ENCODE data around the gene KCNN1.
"Not testable (repeated sequence)": the region's sequence is repeated elsewhere in the genome, so short reads cannot be mapped to it uniquely, and the experiment has no call there.

The KCNN1 gene

DNA sequence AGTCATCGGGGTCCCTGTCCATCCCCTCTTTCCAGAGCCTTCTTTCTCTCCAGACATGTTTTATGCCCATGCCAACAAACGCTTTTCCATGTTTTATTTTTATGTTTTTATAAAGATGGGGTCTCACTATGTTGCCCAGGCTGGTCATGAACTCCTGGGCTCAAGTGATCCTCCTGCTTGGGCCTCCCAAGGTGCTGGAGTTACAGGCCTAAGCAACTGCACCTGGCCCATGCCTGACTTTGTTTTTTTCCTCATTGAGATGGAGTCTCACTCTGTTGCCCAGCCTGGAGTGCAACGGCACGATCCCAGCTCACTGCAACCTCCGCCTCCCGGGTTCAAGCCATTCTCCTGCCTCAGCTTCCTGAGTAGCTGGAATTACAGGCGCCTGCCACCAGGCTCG, 19.7 kb downstream of the KCNN1 start:
- H3K14ac ChIP-seq (ENCODE audit: low read length in 2 of 2): not testable (repeated sequence)

DNA sequence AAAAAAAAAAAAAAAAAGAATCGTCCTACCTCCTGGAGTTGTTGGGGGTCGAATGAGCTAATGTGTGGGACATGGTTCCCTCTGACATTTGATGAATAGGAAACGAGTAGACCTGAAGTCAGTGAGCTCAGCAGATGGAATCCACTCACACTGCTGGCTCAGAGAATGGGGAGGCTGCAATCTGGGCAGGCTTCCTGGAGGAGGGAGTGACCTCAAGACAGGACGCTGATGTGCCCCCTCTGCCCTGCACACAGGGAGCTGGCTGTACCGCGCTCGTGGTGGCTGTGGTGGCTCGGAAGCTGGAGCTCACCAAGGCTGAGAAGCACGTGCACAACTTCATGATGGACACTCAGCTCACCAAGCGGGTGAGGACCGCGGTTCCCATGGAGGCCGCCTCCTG, 21.3 kb downstream of the KCNN1 start:
- H2BK120ac ChIP-seq (ENCODE audit: low read depth, low read length): no peak overlapping the region
- no peak overlapping the region for H3K9ac ChIP-seq (ENCODE audit: low read length)
- H3K4me1 ChIP-seq (ENCODE audit: control insufficient read depth, insufficient read depth, low read depth, low read length): no peaks in the 10 kb centered on the region
- no peak overlapping the region for H4K91ac ChIP-seq (ENCODE audit: low read length)
- no peak for DNase-seq
- H3K9me3 ChIP-seq (ENCODE audit: control insufficient read depth, low read length): no peaks in the 10 kb centered on the region
- H4K8ac ChIP-seq (ENCODE audit: low read length): no peak overlapping the region
- H2BK12ac ChIP-seq (ENCODE audit: low read length in 2 of 2): no peak overlapping the region
- 91% methylated on average over 13 of the region's 13 CpGs for WGBS
- H2BK15ac ChIP-seq (ENCODE audit: low read depth, poor library complexity, severe bottlenecking): no peak overlapping the region
- H3K79me1 ChIP-seq (replicated peaks; ENCODE audit: low read length, poor library complexity, severe bottlenecking): no peaks in the 10 kb centered on the region
- H2BK5ac ChIP-seq (ENCODE audit: low read depth, low read length, poor library complexity, severe bottlenecking): no peak overlapping the region
- H3K4ac ChIP-seq (ENCODE audit: low read depth in 1 of 2, low read length in 2 of 2): no peak overlapping the region
- no peaks in the 10 kb centered on the region for H3K27me3 ChIP-seq (ENCODE audit: control insufficient read depth in 1 of 2, insufficient read depth in 1 of 2, low read length in 2 of 2)
- no peak overlapping the region for H3K27ac ChIP-seq (ENCODE audit: low read length, poor library complexity, severe bottlenecking)
- no peak overlapping the region for H3K23ac ChIP-seq (ENCODE audit: low read length in 2 of 2)
- H2AK5ac ChIP-seq (ENCODE audit: low read length, severe bottlenecking): no peak overlapping the region
- H3K4me3 ChIP-seq (ENCODE audit: insufficient read depth in 1 of 2, low read depth in 1 of 2, low read length in 2 of 2): no peak overlapping the region
- no peak overlapping the region for H3K18ac ChIP-seq (ENCODE audit: low read depth in 1 of 2, low read length in 2 of 2)
- no peak overlapping the region for H2AFZ ChIP-seq (ENCODE audit: low read depth, low read length)
- H3K36me3 ChIP-seq (ENCODE audit: control insufficient read depth in 1 of 2, insufficient read depth in 2 of 2, low read depth in 1 of 2, low read length in 2 of 2): no peaks in the 10 kb centered on the region
- H3K4me2 ChIP-seq (ENCODE audit: low read length, poor library complexity, severe bottlenecking): no peak overlapping the region
- no peak overlapping the region for H3K14ac ChIP-seq (ENCODE audit: low read length in 2 of 2)

More for the DNA sequence above, 19.7 kb downstream of the KCNN1 start:
- H4K91ac ChIP-seq (ENCODE audit: low read length); H3K23ac ChIP-seq (ENCODE audit: low read length in 2 of 2); H2BK5ac ChIP-seq (ENCODE audit: low read depth, low read length, poor library complexity, severe bottlenecking); H3K79me1 ChIP-seq (replicated peaks; ENCODE audit: low read length, poor library complexity, severe bottlenecking); H4K8ac ChIP-seq (ENCODE audit: low read length); H3K9ac ChIP-seq (ENCODE audit: low read length); DNase-seq; H3K27ac ChIP-seq (ENCODE audit: low read length, poor library complexity, severe bottlenecking); H3K18ac ChIP-seq (ENCODE audit: low read depth in 1 of 2, low read length in 2 of 2); H3K4me1 ChIP-seq (ENCODE audit: control insufficient read depth, insufficient read depth, low read depth, low read length); H2AK5ac ChIP-seq (ENCODE audit: low read length, severe bottlenecking); H3K27me3 ChIP-seq (ENCODE audit: control insufficient read depth in 1 of 2, insufficient read depth in 1 of 2, low read length in 2 of 2); H2BK15ac ChIP-seq (ENCODE audit: low read depth, poor library complexity, severe bottlenecking); H3K4ac ChIP-seq (ENCODE audit: low read depth in 1 of 2, low read length in 2 of 2); H2BK120ac ChIP-seq (ENCODE audit: low read depth, low read length); H3K36me3 ChIP-seq (ENCODE audit: control insufficient read depth in 1 of 2, insufficient read depth in 2 of 2, low read depth in 1 of 2, low read length in 2 of 2); H3K9me3 ChIP-seq (ENCODE audit: control insufficient read depth, low read length); H2AFZ ChIP-seq (ENCODE audit: low read depth, low read length); H3K4me2 ChIP-seq (ENCODE audit: low read length, poor library complexity, severe bottlenecking); H3K4me3 ChIP-seq (ENCODE audit: insufficient read depth in 1 of 2, low read depth in 1 of 2, low read length in 2 of 2); H2BK12ac ChIP-seq (ENCODE audit: low read length in 2 of 2): not testable (repeated sequence)
- WGBS: 81% methylated on average over 8 of the region's 8 CpGs

DNA sequence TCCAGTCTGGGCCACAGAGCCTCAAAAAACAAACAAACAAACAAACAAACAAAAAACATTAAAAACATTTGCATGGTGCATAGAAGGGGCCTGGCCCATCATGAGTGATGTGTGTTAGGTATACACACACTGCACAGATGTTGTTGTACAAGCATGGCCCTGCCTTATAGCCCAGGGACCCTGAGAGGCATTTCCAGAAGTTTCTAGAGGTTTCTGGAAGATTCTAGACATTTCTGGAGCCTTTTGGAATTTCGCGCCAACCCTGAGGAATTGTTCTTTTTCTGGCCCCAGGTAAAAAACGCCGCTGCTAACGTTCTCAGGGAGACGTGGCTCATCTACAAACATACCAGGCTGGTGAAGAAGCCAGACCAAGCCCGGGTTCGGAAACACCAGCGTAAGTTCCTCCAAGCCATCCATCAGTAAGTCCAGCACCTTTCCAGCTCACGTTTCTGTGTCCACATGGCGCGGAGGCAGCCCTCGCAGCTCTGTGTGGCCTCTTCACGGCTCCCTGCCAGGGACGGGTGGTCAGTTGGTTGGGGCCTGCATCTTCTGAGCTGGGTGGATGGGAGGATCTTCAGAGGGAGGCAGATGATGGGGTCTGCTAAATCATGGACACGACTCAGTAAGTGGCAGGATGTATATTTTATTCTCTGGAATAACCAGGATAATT, 22.7 kb downstream of the KCNN1 start:
- Histone ChIP-seq H3K27me3 (ENCODE audit: control insufficient read depth in 1 of 2, insufficient read depth in 1 of 2, low read length in 2 of 2) (no peaks in the 10 kb centered on the region), H2AK5ac (ENCODE audit: low read length, severe bottlenecking) (no peak overlapping the region), H3K79me1 (replicated peaks; ENCODE audit: low read length, poor library complexity, severe bottlenecking) (no peaks in the 10 kb centered on the region), H3K23ac (ENCODE audit: low read length in 2 of 2) (no peak overlapping the region), H3K9ac (ENCODE audit: low read length) (no peak overlapping the region), H3K18ac (ENCODE audit: low read depth in 1 of 2, low read length in 2 of 2) (no peak overlapping the region), H3K4ac (ENCODE audit: low read depth in 1 of 2, low read length in 2 of 2) (no peak overlapping the region), H2BK12ac (ENCODE audit: low read length in 2 of 2) (no peak overlapping the region), H3K14ac (ENCODE audit: low read length in 2 of 2) (no peak overlapping the region), H2BK5ac (ENCODE audit: low read depth, low read length, poor library complexity, severe bottlenecking) (no peak overlapping the region), H2BK15ac (ENCODE audit: low read depth, poor library complexity, severe bottlenecking) (no peak overlapping the region), H4K8ac (ENCODE audit: low read length) (no peak overlapping the region), H3K4me2 (ENCODE audit: low read length, poor library complexity, severe bottlenecking) (no peak overlapping the region), H3K4me1 (ENCODE audit: control insufficient read depth, insufficient read depth, low read depth, low read length) (no peaks in the 10 kb centered on the region), H3K9me3 (ENCODE audit: control insufficient read depth, low read length) (no peaks in the 10 kb centered on the region), H2AFZ (ENCODE audit: low read depth, low read length) (no peak overlapping the region), H2BK120ac (ENCODE audit: low read depth, low read length) (no peak overlapping the region), H3K36me3 (ENCODE audit: control insufficient read depth in 1 of 2, insufficient read depth in 2 of 2, low read depth in 1 of 2, low read length in 2 of 2) (no peaks in the 10 kb centered on the region), H4K91ac (ENCODE audit: low read length) (no peak overlapping the region), H3K27ac (ENCODE audit: low read length, poor library complexity, severe bottlenecking) (no peak overlapping the region), H3K4me3 (ENCODE audit: insufficient read depth in 1 of 2, low read depth in 1 of 2, low read length in 2 of 2) (no peak overlapping the region)
- WGBS: 91% methylated on average over 16 of the region's 16 CpGs
- no peak for DNase-seq

DNA sequence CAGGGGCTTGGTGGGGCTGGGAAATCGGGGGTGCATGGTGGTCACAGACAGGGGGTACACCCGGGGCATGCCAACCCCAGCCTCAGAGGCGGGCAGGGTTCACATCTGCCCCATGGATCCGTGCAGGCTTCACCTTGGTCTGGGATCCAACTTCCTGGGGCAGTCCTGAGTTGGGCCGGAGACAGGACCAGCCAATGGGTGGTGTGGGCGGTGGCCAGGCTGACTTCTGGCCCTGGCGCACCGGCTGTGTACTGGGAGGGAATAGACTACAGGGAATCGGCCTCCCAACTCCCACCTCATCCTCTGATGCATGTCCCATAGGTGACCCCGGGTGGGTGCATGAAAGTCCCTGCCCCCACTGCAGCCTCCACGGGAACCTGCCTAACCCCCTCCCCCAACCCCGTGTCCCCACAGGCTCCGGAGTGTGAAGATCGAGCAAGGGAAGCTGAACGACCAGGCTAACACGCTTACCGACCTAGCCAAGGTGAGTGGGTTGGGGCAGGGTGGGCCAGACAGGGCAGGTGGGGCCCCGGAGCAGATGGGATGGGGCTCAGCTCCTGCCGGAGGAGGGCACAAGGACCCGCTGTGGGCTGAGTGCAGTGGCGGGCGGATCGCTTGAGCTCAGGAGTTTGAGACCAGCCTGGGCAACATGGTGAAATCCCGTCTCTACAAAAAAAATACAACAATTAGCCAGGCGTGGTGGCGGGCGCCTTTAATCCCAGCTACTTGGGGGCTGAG, 26.3 kb downstream of the KCNN1 start:
- Histone ChIP-seq H3K4me2 (ENCODE audit: low read length, poor library complexity, severe bottlenecking) (no peak overlapping the region), H3K79me1 (replicated peaks; ENCODE audit: low read length, poor library complexity, severe bottlenecking) (no peaks in the 10 kb centered on the region), H2BK12ac (ENCODE audit: low read length in 2 of 2) (no peak overlapping the region), H2AK5ac (ENCODE audit: low read length, severe bottlenecking) (no peak overlapping the region), H4K91ac (ENCODE audit: low read length) (no peak overlapping the region), H2BK5ac (ENCODE audit: low read depth, low read length, poor library complexity, severe bottlenecking) (no peak overlapping the region), H3K4me3 (ENCODE audit: insufficient read depth in 1 of 2, low read depth in 1 of 2, low read length in 2 of 2) (no peak overlapping the region), H3K4me1 (ENCODE audit: control insufficient read depth, insufficient read depth, low read depth, low read length) (peaks cover 2% of the 10 kb centered on the region), H2BK120ac (ENCODE audit: low read depth, low read length) (no peak overlapping the region), H3K9ac (ENCODE audit: low read length) (no peak overlapping the region), H3K27me3 (ENCODE audit: control insufficient read depth in 1 of 2, insufficient read depth in 1 of 2, low read length in 2 of 2) (no peaks in the 10 kb centered on the region), H3K27ac (ENCODE audit: low read length, poor library complexity, severe bottlenecking) (no peak overlapping the region), H3K9me3 (ENCODE audit: control insufficient read depth, low read length) (no peaks in the 10 kb centered on the region), H3K23ac (ENCODE audit: low read length in 2 of 2) (peak overlapping the region in 1 of 2 experiments; percentile 26), H3K18ac (ENCODE audit: low read depth in 1 of 2, low read length in 2 of 2) (no peak overlapping the region), H4K8ac (ENCODE audit: low read length) (no peak overlapping the region), H3K4ac (ENCODE audit: low read depth in 1 of 2, low read length in 2 of 2) (no peak overlapping the region), H2AFZ (ENCODE audit: low read depth, low read length) (no peak overlapping the region), H2BK15ac (ENCODE audit: low read depth, poor library complexity, severe bottlenecking) (no peak overlapping the region), H3K36me3 (ENCODE audit: control insufficient read depth in 1 of 2, insufficient read depth in 2 of 2, low read depth in 1 of 2, low read length in 2 of 2) (no peaks in the 10 kb centered on the region), H3K14ac (ENCODE audit: low read length in 2 of 2) (no peak overlapping the region)
- 86% methylated on average over 20 of the region's 27 CpGs for WGBS
- DNase-seq: no peak

All from mesenchymal stem cell (in vitro differentiated cells and primary cell).